ENCODE results near the gene MARCHF6. TPM values are rescaled to one million over a fixed set of nuclear protein-coding genes. Genes with fewer than 3 reads are reported as not detected.
A peak's percentile ranks its signal among the peaks of the same experiment; 100 is the strongest.
"Not testable (repeated sequence)": the region's sequence is repeated elsewhere in the genome, so short reads cannot be mapped to it uniquely, and the experiment has no call there.

MARCHF6 gene
- total RNA-seq, 1 donor from 2014 or later = 134 TPM

GRCh38 chr5:10351919-10352318 lies 1.6 kb upstream of the MARCHF6 start:
- no peak for DNase-seq (ENCODE audit: low read depth)

- no peak for DNase-seq (ENCODE audit: low read depth)
These were observed 860 bp upstream of the MARCHF6 start for GRCh38 chr5:10352430-10353240.

GRCh38 chr5:10354048-10354872 lies 765 bp downstream of the MARCHF6 start:
- no peak for DNase-seq (ENCODE audit: low read depth)

DNA sequence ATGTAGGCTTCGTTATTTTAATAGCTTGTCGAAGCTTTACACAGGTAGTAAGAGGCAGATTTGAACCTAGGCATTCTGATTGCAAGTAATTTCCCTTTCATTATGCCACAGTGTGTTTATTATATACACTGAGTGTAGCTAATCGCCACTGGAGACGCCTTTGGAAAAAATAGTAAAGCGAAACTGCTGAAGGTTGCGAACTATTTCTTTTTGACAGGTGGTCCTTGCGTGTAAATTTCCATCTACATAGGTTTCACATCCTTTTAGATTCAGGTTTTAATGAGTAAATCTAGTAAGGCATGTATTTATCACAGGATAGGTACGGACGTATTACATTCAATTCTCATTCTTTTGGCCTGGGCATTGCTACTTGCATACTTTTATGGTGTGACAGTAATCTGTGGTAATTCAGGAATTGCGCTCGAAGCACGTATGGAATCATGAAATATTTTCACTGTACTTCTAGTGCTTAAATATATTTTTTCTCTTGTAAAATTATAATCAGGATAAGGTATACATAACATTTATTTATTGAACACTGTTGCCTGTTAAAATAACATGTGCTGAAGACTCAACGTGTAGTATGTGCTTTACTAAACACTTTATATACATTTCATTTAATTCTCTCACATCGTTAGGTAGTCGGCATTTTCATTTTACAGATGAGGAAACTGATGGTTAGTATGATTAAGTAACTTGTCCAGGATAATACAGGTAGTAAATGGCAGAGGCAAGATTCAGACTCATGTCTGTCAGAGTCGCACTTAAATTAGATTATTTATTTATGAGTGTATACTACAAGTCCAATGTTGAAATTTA lies 1.8 kb downstream of the MARCHF6 start:
- DNase-seq (ENCODE audit: low read depth) = no peak

GRCh38 chr5:10358999-10359398 lies 5.5 kb downstream of the MARCHF6 start:
- no peak for DNase-seq (ENCODE audit: low read depth)

- no peak for DNase-seq (ENCODE audit: low read depth)
These were observed 7.2 kb downstream of the MARCHF6 start for GRCh38 chr5:10360686-10361085.

DNA sequence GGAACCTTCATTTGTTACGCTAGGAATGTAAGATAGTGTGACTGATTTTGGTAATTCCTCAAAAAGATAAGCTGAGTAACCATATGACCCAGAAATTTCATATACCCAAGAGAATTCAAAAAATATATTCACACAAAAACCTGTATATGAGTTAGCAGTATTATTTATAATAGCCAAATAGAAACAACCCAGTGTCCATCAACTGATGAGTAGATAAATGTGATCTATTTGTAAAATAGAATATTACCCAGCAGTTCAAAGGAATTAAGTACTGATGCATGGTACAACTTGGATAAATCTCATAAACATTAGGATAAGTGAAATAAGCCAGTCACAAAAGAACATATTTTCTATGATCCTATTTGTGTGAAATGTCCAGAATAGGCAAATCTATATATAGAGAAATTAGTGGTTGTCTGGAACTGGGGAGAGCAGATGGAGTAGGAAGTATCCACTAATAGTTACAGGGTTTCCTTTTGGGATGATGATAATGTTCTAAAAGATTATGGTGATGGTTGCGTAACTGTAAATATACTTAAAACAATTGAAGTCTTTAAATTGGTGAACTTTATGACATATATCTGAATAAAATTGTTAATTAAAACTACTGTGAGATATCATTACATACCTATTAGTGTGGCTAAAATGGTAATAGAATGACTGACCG lies 10.2 kb downstream of the MARCHF6 start:
- no peak for DNase-seq (ENCODE audit: low read depth)

DNA sequence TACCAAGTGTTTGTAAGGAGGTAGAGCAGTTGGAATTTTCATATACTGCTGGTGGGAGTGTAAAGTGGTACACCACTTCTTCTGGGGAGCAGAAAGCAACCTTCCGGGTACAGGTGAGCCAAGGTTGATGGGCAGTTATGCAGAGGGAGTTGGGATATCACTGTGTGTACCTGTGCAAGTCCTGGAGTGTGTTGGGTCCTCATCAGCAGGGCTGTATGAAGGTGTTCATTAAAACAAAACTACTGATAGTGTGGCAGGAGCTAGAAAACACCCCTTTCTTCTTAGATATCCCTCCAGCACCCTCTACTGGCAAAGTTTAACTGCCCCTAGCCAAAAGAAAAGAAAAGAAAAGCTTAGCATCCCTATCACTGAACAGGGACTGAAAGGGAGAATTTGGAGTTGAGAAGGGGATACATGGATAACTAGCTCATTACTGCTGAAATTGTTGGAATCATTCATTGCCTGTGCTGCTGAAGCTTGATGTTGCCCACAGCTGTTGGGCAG lies 10.7 kb downstream of the MARCHF6 start:
- DNase-seq (ENCODE audit: low read depth) = no peak

DNA sequence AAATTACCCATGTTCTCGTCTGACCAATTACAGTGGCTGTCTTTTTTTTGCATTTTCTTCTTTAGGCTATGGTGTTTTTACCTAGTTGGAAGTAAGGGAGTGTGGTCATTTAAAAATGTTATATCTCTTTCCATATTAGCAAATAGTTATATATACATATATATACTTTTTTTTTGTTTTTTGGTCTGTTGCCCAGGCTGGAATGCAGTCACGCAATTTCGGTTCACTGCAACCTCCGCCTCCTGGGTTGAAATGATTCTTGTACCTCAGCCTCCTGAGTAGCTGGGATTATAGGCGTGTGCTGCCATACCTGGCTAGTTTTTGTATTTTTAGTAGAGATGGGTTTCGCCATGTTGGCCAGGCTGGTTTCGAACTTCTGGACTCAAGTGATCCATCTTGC lies 12.3 kb downstream of the MARCHF6 start:
- no peak for DNase-seq (ENCODE audit: low read depth)

DNA sequence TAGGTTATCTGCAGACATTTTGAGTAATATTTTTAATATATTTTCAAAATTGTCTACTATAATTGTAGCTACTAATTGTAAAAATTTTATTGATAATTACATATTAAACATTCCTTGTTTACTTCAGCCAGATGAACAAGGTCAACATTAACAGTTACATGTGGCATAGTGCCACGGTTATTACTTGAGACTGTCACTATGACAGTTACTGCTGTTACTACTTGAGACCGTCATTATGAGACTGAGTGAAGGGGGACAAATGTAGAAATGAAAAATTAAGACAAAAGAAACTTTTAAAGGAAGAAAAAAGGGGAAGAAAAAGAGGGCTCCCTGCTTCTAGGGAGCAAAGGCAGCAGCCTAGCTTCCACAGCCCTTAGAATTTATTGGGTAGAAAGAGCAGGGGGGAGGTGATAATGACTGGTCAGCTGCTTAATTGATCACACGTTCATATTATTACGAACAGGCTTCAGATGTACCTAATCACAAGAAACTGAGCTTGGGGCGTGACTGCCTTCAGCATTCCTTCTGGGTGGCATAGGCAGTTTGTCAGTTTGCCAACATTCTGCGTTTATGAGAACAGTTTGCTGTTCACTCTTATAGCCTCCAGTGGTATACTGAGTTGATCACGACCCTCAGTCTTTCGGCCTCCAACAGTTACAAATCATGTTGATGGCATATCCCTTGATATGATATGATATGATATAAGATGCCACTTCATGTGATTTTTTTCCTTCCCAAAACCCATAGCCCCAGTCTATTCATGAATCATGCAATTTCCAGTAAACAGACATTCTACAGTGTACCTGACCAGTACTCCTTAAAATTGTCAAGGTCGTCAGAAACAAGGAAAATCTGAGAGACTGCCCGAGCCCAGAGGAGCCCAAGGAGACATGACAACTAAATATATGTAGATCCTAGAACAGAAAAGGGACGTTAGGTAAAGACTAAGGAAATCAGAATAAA lies 13.1 kb downstream of the MARCHF6 start:
- peak; percentile 90 for DNase-seq (ENCODE audit: low read depth)

GRCh38 chr5:10367579-10367978 lies 14.1 kb downstream of the MARCHF6 start:
- DNase-seq (ENCODE audit: low read depth) = peak; percentile 65

- no peak for DNase-seq (ENCODE audit: low read depth)
These were observed 17.4 kb downstream of the MARCHF6 start for GRCh38 chr5:10370931-10371330.

GRCh38 chr5:10371369-10371768 lies 17.9 kb downstream of the MARCHF6 start:
- not testable (repeated sequence) for DNase-seq (ENCODE audit: low read depth)

DNA sequence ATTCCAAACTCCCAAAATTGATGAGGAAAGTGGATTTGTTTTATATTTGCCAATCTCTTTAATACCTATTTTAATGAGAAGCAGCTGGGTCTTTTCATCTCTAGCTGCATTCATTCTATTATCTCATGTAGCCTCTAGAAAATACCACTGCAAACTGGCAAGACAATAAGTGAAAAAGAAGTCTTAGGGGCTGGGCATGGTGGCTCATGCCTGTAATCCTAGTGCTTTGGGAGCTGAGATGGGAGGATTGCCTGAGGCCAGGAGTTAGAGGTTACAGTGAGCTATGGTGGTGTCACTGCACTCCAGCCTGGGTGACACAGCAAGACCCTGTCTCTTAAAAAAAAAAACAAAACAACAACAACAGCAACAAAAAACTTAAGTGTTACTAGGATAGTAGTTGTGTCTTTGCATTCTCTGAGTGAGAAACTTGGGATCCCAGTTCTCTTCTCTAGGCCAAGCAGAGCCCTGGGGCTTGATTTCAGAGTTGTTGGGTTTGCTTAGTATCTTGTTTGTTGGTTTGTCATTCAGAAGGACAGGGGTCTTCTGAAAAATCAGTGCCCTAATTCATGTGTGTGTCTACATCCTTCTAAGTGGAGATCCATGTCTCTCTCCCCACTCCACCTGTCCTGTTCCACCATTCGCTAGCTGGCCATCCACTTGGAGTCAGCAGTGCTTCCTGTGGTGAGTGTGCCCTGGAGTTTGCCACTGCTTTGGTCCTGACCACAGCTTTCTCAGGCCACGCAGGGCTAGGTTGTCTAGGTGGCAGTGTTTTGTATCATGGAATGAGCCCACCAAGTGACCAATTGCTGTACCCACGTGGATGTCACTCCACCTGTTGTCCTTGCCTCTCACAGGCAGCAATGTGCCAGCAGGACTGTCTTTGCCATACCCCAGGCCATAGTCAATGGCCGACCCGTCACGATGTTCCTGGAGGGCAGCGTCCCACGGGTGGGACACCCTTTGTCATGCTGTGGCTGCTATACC lies 19.5 kb downstream of the MARCHF6 start:
- no peak for DNase-seq (ENCODE audit: low read depth)

GRCh38 chr5:10374046-10375022 lies 20.8 kb downstream of the MARCHF6 start:
- no peak for DNase-seq (ENCODE audit: low read depth)

DNA sequence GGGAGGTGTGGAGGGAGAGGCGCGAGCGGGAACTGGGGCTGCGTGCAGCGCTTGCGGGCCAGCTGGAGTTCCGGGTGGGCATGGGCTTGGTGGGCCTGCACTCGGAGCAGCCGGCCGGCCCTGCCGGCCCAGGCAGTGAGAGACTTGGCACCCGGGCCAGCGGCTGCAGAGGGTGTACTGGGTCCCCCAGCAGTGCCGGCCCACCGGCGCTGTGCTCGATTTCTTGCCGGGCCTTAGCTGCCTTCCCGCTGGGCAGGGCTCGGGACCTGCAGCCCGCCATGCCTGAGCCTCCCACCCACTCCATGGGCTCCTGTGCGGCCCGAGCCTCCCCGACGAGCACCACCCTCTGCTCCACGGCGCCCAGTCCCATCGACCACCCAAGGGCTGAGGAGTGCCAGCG lies 21.7 kb downstream of the MARCHF6 start:
- DNase-seq (ENCODE audit: low read depth) = not testable (repeated sequence)

- DNase-seq (ENCODE audit: low read depth) = no peak
These were observed 23.0 kb downstream of the MARCHF6 start for GRCh38 chr5:10376544-10376943.

- DNase-seq (ENCODE audit: low read depth) = no peak
These were observed 23.6 kb downstream of the MARCHF6 start for GRCh38 chr5:10377081-10377480.
